HepG2 (cell line): Measurements from ENCODE around the gene ZDHHC8. TPM values are rescaled to one million over a fixed set of nuclear protein-coding genes. Genes with fewer than 3 reads are reported as not detected.
A peak's percentile ranks its signal among the peaks of the same experiment; 100 is the strongest.

Experiments used
- ATAC-seq: fragments of 200-7000 bp; cut with Tn5 transposase; 3 replicates; pipeline ENCODE4 v1.9.1; 2020; ENCODE audit warnings: mild to moderate bottlenecking, moderate library complexity
- BruUV-seq: library from RNA; stranded (reverse); fragments of 400-500 nt; replicated peaks from 2 replicates; lab custom pipeline; 2021; lab: Mats Ljungman, UMichigan
- CTCF ChIA-PET: fragments of 300-600 bp; formaldehyde crosslinking; extraction: SDS; loops from one replicate; lab custom pipeline; 2021; ENCODE audit warnings: low total read pairs, inconsistent platforms, low intra/inter-chr PET ratio; lab: Yijun Ruan, JAX
- POLR2A ChIA-PET: fragments of 350-600 bp; sonication (Branson Sonifier 250); formaldehyde crosslinking; loops from one replicate; lab custom pipeline; 2020; ENCODE audit warnings: antibody characterized with exemption, inconsistent platforms; lab: Yijun Ruan, JAX
- DNase-seq: peaks from one replicate; pipeline ENCODE4 v3.0.0-alpha.2; 2015; ENCODE audit warnings: low spot score
- FAIRE-seq: peaks from 3 replicates; lab custom pipeline; 2011; peaks lifted over from hg19 to GRCh38; lab: Jason Lieb, UNC
- H2AFZ ChIP-seq: one replicate; pipeline ENCODE4 v1.6.1; 2011; ENCODE audit warnings: low read length, inconsistent platforms
- H3K27ac ChIP-seq: fragments of 300-600 bp; 3 replicates; pipeline ENCODE4 v1.8.0; 2011; ENCODE audit warnings: mixed run types, mild to moderate bottlenecking, mixed read lengths, low read length, inconsistent platforms; ENCODE audit not compliant: insufficient read depth; ENCODE audit errors: extremely low read length
- H3K27me3 ChIP-seq, 2 experiments: fragments of 200-600 bp in 1 of 2; 2 replicates in 1 of 2; 3 replicates in 1 of 2; pipeline versions ENCODE4 v1.6.0 to v1.8.0; 2011; ENCODE audit warnings: low read length in 2 of 2, mild to moderate bottlenecking in 2 of 2, moderate library complexity in 2 of 2, inconsistent platforms in 1 of 2; ENCODE audit not compliant: insufficient read depth in 2 of 2, control insufficient read depth in 1 of 2
- H3K36me3 ChIP-seq, 2 experiments: fragments of 200-600 bp in 1 of 2; replicated peaks in 1 of 2; 2 replicates in 1 of 2; 3 replicates in 1 of 2; pipeline versions ENCODE4 v1.5.1 to v1.8.0; 2011; ENCODE audit warnings: low read length in 2 of 2, inconsistent platforms in 1 of 2; ENCODE audit not compliant: insufficient read depth in 2 of 2, control insufficient read depth in 1 of 2
- H3K4me1 ChIP-seq: 2 replicates; pipeline ENCODE4 v1.5.1; 2012; ENCODE audit warnings: low read length, inconsistent platforms; ENCODE audit not compliant: insufficient read depth
- H3K4me2 ChIP-seq: 2 replicates; pipeline ENCODE4 v1.6.0; 2011; ENCODE audit warnings: low read depth, low read length, inconsistent platforms
- H3K4me3 ChIP-seq, 3 experiments: fragments of 200-600 bp in 1 of 3; sonication (generic), shearing (Covaris generic) in 1 of 3; replicated peaks in 1 of 3; 2 replicates each; pipeline ENCODE4 v1.5.1; 2011 to 2016; ENCODE audit warnings: low read length in 3 of 3, inconsistent platforms in 2 of 3, low read depth in 2 of 3, mild to moderate bottlenecking in 2 of 3, control low read depth in 1 of 3, mixed read lengths in 1 of 3; ENCODE audit not compliant: insufficient read depth in 1 of 3
- H3K79me2 ChIP-seq: one replicate; pipeline ENCODE4 v1.6.1; 2011; ENCODE audit warnings: low read length, inconsistent platforms; ENCODE audit not compliant: insufficient read depth
- H3K9ac ChIP-seq: 2 replicates; pipeline ENCODE4 v1.6.0; 2011; ENCODE audit warnings: mild to moderate bottlenecking, low read depth, low read length, inconsistent platforms; ENCODE audit not compliant: insufficient read depth
- H3K9me3 ChIP-seq: 2 replicates; pipeline ENCODE4 v1.5.1; 2012; ENCODE audit warnings: mild to moderate bottlenecking, low read length
- H4K20me1 ChIP-seq: 2 replicates; pipeline ENCODE4 v1.6.0; 2011; ENCODE audit warnings: inconsistent platforms, mild to moderate bottlenecking, low read length, moderate library complexity; ENCODE audit not compliant: insufficient read depth
- FIP1L1 ChIP-seq: fragments of 200-400 bp; formaldehyde crosslinking; IDR thresholded peaks from 2 replicates; pipeline ENCODE4 v1.6.1; 2018; ENCODE audit warnings: low read depth, mild to moderate bottlenecking, low read length, moderate library complexity, borderline replicate concordance; ENCODE audit not compliant: insufficient read depth
- HCFC1 ChIP-seq: fragments of 150-350 bp; IDR thresholded peaks from 2 replicates; pipeline ENCODE4 v1.6.1; 2014; ENCODE audit warnings: low read depth, low read length
- SALL2 ChIP-seq: sonication (generic); formaldehyde crosslinking; IDR thresholded peaks from 2 replicates; pipeline ENCODE4 v1.8.1; 2023; ENCODE audit warnings: mild to moderate bottlenecking, missing genetic modification reagents, inconsistent platforms
- U2AF2 ChIP-seq: fragments of 200-400 bp; formaldehyde crosslinking; IDR thresholded peaks from 2 replicates; pipeline ENCODE4 v1.6.1; 2017; ENCODE audit warnings: low read depth, mild to moderate bottlenecking, low read length
- ZNF121 ChIP-seq: sonication (generic); formaldehyde crosslinking; IDR thresholded peaks from 2 replicates; pipeline ENCODE4 v1.5.0; 2020; ENCODE audit warnings: mild to moderate bottlenecking, missing genetic modification reagents
- ZNF704 ChIP-seq: sonication (generic); formaldehyde crosslinking; IDR thresholded peaks from 2 replicates; pipeline ENCODE4 v1.8.1; 2023; ENCODE audit warnings: mild to moderate bottlenecking, inconsistent platforms, moderate library complexity, missing genetic modification reagents, borderline replicate concordance
- WGBS: methylation state at CpG from one replicate; pipeline ENCODE4 v1.1.6; 2017; ENCODE audit warnings: low lambda C conversion rate; 5-methylcytosine and 5-hydroxymethylcytosine counted together
- in situ Hi-C: cut with HindIII; loops from 2 replicates; pipeline ENCODE4 v1.10.0; 2017; ENCODE audit warnings: low pct_unique_long_range_greater_than_20kb; ENCODE audit not compliant: extremely low pct_ligation_motif_present
- intact Hi-C: fragments of 100-400 bp; cut with micrococcal nuclease; formaldehyde crosslinking; loops from one replicate; pipeline ENCODE4 v1.10.0; 2022; ENCODE audit not compliant: unreplicated experiment
- polyA plus RNA-seq, 8 experiments: library from polyadenylated mRNA; depleted of rRNA in 3 of 8; stranded (reverse) in 7 of 8; unstranded in 1 of 8; fragments of >200 nt; fragmentation: Illumina TruSeq in 4 of 8; extraction: Trizol in 4 of 8; gene quantifications; 2 replicates each; pipeline versions ENCODE4 v1.2.1 to v1.2.3, GENCODE V29; 2011 to 2016; ENCODE audit warnings: low read depth in 4 of 8, missing spikeins in 1 of 8, mixed read lengths in 1 of 8; ENCODE audit not compliant: insufficient read depth in 1 of 8
- total RNA-seq, 5 experiments: library from RNA; depleted of rRNA; stranded (reverse); fragments of >200 nt; fragmentation: Illumina TruSeq; extraction: Trizol; gene quantifications; 2 replicates each; pipeline ENCODE4 v1.2.3, GENCODE V29; 2016; ENCODE audit warnings: low read depth in 1 of 5
- TF ChIP-seq, protein P1 (sequence below): sonication (generic); formaldehyde crosslinking; IDR thresholded peaks from 2 replicates; pipeline ENCODE4 v1.5.1; 2020; ENCODE audit warnings: mild to moderate bottlenecking, missing genetic modification reagents, moderate library complexity

Gene ZDHHC8
- total and polyA plus RNA-seq, 2 of the 13 experiments (the other 11 are each of a cell fraction or from before 2014, with no cell fraction given) = 7.5 to 21.3 TPM

DNA sequence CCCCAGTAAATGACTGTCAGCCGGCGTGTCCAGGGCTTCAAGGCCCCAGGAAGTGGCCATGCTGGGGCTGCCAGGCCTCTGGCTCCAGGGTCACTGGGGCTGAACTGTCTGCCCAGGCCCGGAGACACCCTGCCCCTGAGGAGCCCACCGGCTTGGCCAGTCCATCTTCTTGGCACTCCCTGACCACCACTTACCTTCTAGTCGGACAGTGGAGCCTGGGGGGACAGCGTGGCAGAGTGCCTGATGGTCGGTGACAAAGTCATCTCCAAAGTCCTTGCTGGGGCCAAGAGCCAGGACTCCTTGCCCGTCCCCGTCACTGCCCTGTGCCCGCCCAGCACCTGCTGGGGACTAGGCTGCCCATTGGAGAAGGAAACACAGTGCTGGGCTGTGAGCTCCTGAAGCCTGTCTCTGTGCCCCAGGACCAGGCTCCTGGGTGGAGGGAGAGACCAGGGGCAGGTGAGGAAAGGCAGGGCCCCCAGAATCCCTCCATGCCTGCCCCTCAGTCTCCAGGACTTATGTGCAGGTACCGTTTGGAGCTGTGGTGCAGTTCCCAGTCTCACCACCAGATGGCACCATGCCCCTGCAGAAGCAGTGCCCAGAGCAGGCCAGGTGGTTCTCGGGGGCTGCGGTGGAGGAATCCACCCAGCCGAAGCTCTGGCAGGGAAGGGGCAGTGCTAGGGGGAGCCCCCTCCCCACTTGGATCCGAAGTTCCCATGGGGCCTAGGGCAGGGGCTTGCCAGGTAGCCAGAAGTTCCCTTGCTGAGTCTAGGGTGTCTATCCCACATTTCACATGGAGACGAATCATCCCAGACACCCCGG lies 25.2 kb downstream of the ZDHHC8 start (continued):
- TF ChIP-seq, protein P1, sequence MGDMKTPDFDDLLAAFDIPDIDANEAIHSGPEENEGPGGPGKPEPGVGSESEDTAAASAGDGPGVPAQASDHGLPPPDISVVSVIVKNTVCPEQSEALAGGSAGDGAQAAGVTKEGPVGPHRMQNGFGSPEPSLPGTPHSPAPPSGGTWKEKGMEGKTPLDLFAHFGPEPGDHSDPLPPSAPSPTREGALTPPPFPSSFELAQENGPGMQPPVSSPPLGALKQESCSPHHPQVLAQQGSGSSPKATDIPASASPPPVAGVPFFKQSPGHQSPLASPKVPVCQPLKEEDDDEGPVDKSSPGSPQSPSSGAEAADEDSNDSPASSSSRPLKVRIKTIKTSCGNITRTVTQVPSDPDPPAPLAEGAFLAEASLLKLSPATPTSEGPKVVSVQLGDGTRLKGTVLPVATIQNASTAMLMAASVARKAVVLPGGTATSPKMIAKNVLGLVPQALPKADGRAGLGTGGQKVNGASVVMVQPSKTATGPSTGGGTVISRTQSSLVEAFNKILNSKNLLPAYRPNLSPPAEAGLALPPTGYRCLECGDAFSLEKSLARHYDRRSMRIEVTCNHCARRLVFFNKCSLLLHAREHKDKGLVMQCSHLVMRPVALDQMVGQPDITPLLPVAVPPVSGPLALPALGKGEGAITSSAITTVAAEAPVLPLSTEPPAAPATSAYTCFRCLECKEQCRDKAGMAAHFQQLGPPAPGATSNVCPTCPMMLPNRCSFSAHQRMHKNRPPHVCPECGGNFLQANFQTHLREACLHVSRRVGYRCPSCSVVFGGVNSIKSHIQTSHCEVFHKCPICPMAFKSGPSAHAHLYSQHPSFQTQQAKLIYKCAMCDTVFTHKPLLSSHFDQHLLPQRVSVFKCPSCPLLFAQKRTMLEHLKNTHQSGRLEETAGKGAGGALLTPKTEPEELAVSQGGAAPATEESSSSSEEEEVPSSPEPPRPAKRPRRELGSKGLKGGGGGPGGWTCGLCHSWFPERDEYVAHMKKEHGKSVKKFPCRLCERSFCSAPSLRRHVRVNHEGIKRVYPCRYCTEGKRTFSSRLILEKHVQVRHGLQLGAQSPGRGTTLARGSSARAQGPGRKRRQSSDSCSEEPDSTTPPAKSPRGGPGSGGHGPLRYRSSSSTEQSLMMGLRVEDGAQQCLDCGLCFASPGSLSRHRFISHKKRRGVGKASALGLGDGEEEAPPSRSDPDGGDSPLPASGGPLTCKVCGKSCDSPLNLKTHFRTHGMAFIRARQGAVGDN (CRISPR knock-in tag) = peak; percentile 37; the same call in 1 of the 2 replicates

DNA sequence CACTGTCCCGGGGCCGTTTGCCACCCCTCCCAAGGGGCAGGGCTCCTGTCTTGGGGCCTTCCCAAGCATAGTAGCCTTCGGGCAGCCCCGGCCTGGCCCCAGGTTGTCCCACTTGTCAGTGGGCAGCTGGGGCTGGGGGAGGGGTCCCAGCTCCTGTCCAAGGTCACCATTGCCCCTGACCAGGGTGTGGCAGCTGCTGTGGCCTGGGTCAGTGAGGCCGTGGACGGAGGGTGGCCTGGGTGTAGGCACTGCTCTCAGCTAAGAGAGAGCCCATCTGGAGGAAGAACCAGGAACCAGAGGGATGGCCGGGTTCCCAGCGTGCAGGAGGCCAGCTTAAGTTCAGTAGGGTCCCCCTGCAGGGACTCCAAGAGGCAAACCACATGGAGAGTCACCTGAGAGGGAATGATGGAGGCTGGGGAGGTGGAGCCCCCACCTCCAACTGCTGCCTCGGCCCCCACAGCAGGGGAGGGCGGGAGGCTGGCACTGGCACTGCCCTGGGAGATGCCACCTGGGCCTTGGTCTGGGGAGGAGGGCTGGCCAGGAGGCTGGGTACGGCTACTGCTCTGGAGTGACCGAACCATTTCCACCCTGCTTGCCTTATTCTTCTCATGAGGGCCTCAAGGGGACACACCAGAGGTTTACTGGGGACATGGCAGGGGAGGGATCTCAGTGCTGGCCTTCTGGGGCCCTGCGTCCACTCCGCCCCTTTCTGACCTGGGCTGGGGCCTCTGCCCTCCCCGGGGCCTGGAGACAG lies 26.0 kb downstream of the ZDHHC8 start:
- DNase-seq = no peak
- H3K27me3 ChIP-seq = peaks cover 13 to 50% of the 10 kb centered on the region in 2 experiments
- H3K27ac ChIP-seq = no peak overlapping the region
- BruUV-seq = no TSS peak
- no peak for TF ChIP-seq FIP1L1
- TF ChIP-seq ZNF704 (CRISPR knock-in tag) = no peak
- no peak for TF ChIP-seq ZNF121 (CRISPR knock-in tag)
- no peak for TF ChIP-seq HCFC1
- TF ChIP-seq U2AF2 = no peak
- TF ChIP-seq SALL2 = no peak
- TF ChIP-seq, all 625 proteins: peak for 0
- in situ Hi-C loops = loop anchor here (5.0 to 25.0 kb wide), 3 partner anchors 77 to 1195 kb away; no protein-coding TSS in a partner anchor
- Histone ChIP-seq H3K36me3 (no peaks in the 10 kb centered on the region), H3K4me1 (no peaks in the 10 kb centered on the region), H3K79me2 (no peaks in the 10 kb centered on the region), H3K4me2 (no peak overlapping the region), H3K9me3 (no peaks in the 10 kb centered on the region), H2AFZ (no peak overlapping the region), H3K9ac (no peak overlapping the region), H3K4me3 (no peak overlapping the region), H4K20me1 (no peaks in the 10 kb centered on the region)
- FAIRE-seq (no peak), ATAC-seq (no peak)
- intact Hi-C loops = loop anchor here (1.0 kb wide), 1 partner anchor 81 kb away; no protein-coding TSS in a partner anchor
- POLR2A ChIA-PET = no interaction called here
- CTCF ChIA-PET = interaction anchor here (1.1 to 4.1 kb wide), 3 partner anchors 81 to 128 kb away, joined by 3 to 28 read pairs (median 3); partner anchors contain the start of gene RTN4R
- WGBS = 55% methylated on average over 5 of the region's 15 CpGs
